ENCODE data around the gene MIER3.
A peak's percentile ranks its signal among the peaks of the same experiment; 100 is the strongest.

DNA sequence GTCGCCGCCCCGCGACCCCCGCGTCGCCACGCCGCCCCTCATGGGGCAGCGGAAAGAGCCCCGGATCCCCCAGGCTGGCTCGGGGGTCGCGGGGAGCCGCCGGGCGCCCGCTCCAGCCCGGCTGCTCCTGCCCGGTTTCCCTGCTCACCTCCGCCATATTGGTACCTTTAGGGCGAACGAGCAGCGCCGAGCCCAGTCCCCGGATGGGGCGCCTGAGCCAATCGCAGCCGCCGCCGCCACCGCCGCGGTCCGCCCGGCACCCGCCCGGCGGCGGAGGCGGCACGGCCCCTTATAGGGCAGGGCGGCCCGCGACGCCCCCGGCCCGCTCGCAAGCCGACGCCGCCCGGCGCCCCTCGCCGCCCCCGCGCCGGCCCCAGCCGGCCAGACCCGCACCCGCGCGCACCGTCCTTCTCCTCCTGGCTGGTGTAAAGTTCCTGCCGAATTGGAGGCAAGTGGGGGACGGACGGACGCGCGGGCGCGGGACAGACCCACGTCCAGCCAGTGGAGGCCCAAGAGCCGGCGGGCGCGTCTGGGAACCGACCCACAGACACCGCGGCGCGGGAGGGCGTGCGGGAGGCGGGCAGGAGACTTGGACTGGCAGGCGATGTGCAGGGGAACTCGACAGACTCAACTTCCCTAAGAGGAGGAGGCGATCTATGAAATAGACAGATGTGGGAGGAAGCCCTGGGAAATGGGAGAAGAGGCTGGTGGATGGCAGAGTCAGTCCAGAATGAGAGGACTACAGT is at the start of gene MIER3:
- TF ChIP-seq EZH2 (IDR thresholded peaks at IDR 0.05) (no peak), POLR2AphosphoS5 (IDR thresholded peaks at IDR 0.05; ENCODE audit: borderline replicate concordance, low read depth, low read length) (peak; percentile 54), FOXP2 (optimal IDR thresholded peaks at IDR 0.05; ENCODE audit: control extremely low read depth, extremely low read length, insufficient read depth) (no peak)

All from SK-N-MC (cell line).